HG03103 (cell line): Measurements from ENCODE around the gene SCAMP3.

Experiments
- ATAC-seq: cut with Tn5 transposase; IDR thresholded peaks from one replicate; pipeline ENCODE4 v1.9.1; 2021; ENCODE audit warnings: low read depth; ENCODE audit not compliant: unreplicated experiment

SCAMP3 gene

DNA sequence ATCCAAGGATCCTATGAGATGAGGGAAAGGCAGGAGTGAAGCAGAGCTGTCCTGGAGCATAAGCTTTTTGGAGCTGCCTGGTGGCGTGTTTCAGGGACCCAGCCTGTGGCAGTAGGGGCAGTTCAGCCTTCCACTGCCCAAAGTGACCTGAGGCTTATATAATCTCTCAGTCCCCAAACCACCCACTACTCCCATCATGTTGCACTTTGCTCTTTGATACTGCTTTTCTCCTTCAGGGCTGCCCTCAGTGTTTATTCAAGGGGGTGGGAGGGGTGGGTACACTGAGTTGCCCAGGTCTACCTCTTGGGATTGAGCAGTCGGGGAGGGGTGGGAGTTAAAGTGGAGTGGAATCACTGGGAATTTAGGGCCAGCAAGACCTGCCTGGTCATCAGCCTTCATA lies 24.4 kb upstream of the SCAMP3 start:
- no peak for ATAC-seq

DNA sequence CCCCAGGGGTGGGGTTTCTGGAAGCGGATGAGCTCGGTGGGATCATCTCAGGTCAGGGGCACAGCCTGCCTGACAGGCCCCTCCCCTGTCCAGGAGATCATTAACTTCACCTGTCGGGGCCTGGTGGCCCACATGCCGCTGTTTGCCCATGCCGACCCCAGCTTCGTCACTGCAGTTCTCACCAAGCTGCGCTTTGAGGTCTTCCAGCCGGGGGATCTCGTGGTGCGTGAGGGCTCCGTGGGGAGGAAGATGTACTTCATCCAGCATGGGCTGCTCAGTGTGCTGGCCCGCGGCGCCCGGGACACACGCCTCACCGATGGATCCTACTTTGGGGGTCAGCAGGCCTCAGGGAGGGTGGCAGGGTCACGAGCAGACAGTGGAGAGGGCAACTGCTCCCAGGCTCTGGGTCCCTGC lies 23.5 kb upstream of the SCAMP3 start:
- no peak for ATAC-seq

DNA sequence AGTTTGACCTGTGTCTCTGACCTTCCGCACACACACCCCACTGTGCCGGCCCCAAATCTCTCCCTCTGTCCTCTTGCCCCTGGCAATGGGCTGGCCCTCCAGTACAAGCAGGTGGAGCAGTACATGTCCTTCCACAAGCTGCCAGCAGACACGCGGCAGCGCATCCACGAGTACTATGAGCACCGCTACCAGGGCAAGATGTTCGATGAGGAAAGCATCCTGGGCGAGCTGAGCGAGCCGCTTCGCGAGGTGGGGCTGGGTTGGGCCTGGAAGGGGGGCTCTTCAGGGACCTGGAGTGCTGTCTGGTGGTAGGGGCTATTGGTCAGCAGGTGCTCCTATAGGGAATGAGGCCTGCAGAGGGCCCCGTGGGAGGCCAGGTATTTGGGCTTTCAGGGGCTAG lies 22.9 kb upstream of the SCAMP3 start:
- ATAC-seq: no peak

DNA sequence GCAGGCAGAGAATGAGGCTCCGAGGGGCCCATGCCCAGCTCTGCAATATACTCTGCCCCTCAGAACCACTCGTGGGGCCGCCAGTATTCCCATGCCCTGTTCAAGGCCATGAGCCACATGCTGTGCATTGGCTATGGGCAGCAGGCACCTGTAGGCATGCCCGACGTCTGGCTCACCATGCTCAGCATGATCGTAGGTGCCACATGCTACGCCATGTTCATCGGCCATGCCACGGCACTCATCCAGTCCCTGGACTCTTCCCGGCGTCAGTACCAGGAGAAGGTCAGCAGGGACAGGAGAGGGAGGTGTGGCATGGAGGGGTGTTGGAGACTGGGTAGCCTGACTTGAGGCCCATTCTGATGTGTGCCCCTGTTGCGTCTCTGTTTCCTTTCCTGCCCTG lies 22.3 kb upstream of the SCAMP3 start:
- ATAC-seq: no peak

DNA sequence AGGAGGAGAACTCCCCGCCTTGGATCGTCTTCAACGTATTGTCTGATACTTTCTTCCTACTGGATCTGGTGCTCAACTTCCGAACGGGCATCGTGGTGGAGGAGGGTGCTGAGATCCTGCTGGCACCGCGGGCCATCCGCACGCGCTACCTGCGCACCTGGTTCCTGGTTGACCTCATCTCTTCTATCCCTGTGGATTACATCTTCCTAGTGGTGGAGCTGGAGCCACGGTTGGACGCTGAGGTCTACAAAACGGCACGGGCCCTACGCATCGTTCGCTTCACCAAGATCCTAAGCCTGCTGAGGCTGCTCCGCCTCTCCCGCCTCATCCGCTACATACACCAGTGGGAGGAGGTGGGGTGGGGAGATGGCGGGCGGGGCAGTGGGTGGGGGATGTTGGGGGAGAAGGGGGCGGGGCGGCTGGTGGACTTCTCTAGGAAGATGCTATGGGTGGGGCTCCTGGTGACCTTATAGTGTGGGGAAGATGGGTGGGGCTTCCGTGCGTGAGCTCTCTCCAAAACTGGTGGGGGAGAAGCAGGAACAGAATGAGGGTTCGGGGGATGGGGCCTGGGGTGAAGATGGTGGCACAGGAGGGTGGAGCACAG lies 20.4 kb upstream of the SCAMP3 start:
- no peak for ATAC-seq

DNA sequence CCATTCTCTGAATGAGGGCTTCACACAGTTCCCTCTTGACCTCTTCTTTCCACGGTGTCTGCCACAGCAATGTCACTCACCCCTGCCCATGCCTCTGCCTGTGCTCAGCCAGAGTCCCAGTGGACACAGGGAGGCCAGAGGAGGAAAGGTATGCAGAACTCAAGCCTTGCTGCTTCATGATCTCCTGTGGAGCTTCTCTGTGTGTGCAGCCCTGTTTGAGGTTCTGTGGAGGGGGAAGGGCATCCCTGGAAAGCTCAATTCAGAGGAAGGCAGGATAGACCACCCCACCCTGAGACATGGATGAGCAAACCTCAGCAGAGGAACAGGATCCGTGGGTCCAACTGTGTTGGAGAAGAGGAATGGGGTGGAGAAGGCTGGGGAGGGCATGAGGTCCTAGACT lies 17.1 kb upstream of the SCAMP3 start:
- no peak for ATAC-seq

DNA sequence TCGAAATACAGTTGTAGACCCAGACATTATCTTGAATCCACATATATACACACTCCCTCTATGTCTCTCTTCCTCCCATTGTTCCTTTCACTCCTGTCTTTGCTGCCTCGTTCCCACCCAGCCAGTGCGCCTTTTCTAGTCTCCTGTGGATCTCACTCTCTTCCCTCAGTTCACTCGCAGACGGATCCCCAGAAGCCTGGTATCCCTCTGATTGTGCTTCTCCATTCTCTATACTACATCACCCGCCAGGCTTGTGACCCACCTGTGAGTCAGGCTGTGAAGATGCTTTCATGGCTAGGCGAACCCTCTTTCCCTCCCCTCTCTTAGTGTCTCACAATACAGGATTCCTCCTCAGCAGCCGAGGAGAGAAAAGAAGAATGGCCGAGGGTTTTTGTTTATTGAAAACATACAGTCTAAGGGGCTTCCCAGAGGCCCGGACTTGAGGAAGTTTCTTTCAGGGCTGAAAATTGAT lies 16.6 kb upstream of the SCAMP3 start:
- ATAC-seq: no peak

DNA sequence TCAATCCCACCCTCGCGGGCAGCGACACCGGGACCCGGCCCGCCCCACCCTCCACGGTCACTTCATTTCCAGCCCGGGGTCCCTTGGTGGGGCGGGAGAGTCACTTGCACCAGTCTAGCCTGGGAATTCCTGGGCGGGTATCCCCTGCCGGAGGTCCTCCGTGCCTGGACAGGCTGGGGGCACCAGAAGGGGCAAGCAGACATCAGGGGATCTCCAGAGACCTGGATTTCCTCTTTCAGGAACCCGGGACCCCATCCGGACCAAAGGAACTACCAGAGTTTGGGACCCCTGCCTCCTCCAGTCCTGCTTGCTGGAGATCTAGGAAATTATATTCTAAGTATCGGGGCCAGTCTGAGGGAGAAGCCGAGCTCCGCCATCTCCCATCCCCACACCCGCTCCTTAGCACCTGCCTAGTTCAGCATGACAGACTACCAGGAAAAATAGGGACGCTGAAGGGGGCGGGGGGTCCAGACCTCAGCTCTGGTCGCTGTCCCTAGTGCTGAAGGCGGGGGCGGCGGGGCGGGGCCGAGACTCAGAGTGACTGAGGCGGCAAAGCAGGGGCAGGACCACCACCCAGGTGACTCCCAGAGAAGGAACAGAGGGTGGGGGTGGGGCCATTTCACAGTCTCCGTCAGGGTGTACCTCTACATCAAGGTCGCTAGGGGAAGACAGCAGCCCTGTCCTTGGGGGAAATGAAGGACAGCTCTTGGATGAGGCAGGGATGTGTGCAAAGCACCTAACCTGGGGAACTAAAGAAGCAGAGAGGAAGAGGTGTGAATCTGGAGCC lies 15.9 kb upstream of the SCAMP3 start:
- ATAC-seq: no peak

DNA sequence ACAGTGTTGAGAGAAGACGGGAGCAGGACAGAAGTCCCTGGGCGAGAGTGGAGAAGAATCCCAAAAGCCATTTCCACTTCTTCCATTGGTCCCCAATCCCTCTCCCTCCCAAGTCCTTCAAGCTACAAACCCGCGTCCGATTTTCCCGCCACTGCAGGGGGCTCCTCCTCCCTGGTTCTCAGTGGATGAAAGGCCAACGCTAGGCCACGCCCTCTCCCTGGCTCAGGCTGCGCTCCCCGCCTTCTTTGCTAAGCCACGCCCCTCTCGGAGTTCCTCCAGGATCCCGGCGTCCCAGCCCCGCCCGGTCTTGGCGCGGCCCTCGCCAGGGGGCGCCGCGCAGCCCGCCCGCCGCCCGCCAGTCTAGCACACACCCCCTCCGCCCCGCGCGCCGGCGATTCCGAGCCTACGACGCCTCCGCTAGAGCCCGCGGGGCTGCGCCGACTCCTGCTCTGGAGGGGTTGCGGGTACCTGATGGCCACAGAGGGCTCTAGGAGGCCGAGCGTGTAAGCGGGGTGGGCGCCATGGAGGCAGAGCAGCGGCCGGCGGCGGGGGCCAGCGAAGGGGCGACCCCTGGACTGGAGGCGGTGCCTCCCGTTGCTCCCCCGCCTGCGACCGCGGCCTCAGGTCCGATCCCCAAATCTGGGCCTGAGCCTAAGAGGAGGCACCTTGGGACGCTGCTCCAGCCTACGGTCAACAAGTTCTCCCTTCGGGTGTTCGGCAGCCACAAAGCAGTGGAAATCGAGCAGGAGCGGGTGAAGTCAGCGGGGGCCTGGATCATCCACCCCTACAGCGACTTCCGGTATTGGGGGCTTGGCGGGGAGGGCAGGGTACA lies 15.1 kb upstream of the SCAMP3 start, which contains the start of gene HCN3:
Gene HCN3 (plus strand): TSS at position 394 of the 832 bp plus-strand sequence. CDS start 128 bp downstream, at position 522.
- ATAC-seq: peak; percentile 46

DNA sequence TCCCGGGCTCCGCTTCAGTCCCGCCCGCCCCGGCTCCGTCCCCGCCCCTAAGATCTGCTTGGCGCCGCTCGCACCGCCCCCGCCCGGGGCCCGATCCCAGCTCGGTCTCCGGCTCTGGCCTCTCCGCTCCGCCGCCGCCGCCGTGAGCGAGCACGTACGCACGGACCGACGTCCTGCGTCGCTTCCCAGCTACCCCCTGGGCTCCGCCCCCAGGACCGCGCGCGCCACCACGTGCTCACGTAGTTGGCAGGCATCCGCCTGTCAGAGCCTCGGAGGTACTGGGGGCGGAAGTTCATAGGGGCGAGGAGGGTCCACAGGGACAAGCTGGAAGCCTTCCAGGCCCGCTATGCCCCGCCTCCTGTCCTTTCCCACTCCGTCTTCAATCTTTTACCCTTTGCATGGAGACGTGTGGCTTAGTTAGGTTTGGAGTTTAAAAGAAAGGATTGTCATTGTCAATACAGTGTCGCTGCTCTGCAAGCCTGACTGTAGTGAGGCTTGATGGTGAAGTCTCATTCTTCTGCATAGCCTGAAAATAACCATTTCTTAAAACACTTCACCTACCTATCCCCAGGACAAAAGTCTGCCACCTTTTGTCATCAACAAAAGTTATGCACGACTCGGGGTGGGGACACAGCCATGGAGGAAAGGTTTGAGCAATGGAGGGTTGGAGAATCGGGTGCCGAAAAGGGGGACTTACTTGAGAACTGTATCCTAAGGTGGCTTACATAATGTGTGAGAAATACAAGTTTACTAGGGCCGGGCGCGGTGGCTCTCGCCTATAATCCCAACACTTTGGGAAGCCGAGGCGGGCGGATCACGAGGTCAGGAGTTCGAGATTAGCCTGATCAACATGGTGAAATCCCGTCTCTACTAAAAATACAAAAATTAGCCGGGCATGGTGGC lies 11.4 kb upstream of the SCAMP3 start, which contains the start of gene CLK2:
Gene CLK2 (minus strand): TSS at position 162 of the 903 bp plus-strand sequence. CDS start 2,527 bp downstream, outside the sequence.
- ATAC-seq: peak; percentile 46

DNA sequence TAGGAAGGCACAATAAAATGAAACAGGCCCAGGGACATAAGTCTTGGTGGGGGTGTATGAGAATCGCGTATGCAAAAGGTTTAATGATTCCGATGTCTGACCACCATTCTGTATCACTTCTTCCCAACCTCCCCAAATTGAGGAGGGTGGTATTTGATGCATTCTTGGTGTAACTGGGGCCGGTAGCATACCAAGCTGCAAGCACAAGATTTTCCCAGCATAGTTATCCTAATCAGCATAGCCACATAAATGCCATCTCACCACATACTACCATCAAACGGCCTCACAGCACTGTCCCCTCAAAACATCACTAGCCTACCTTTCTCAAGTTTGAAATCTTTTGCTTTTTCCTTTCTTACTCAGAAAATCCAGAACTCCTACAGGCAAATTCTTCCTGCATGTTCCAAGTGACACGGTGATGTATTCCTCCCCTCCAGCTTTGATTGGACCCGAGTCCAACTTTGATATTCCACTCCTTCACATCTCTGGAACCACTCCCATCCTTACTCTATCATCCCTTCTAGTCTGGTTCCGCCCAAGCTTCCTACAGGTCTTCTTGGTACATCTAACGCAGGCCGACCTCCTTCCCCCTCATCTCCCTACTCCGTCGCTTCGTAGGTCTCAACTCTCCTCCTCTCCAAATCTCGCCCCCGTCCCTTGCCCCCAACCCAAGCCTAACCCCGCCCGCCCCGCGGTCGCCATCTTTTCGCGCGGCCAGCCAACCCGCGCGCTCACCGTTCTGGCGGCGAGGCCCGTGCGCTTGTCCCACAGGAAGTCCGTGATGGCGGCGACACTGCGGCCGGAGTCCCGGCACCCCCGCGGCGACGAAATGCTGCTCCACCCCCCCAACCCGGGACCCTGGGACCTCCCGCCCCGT lies 10.5 kb upstream of the SCAMP3 start:
- peak; percentile 34 for ATAC-seq

DNA sequence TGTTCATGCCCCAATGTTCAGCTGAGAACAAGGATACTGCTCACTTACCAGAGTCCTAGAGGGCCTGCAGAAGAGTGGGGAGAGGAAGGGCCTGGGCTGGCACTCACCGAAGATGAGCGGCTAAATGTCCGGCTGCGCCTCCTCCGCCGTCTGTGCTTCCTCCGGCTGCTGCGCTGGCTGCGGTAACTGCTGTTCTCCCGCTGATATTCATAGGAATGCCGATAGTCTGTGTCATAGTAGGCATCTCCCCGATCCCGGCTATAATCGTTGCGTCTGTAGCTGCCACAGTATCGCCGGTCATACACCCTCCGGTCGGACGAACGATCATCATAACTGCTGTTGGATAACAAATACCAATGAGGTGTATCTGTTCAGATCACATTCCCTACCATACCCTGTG lies 7.2 kb upstream of the SCAMP3 start:
- no peak for ATAC-seq

DNA sequence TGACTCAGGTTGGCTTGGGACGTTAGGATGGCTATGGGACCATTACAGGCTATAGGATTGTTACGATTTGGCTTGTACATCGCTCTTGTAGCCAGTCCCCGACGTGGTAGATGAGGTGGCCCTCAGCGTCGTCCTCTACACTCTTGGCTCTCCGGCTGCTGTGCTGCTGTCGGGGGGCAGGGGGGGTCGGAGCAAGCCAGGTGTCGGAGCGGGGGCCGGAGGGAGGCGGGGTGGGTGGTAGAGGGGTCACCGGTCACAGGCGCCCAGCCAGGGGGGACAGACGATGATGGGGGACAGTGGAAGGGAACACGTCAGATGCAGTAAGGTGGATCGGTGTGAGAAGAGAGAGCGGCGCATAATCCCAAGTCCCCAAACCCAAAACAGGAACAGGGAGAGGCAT lies 6.5 kb upstream of the SCAMP3 start:
- ATAC-seq: no peak

DNA sequence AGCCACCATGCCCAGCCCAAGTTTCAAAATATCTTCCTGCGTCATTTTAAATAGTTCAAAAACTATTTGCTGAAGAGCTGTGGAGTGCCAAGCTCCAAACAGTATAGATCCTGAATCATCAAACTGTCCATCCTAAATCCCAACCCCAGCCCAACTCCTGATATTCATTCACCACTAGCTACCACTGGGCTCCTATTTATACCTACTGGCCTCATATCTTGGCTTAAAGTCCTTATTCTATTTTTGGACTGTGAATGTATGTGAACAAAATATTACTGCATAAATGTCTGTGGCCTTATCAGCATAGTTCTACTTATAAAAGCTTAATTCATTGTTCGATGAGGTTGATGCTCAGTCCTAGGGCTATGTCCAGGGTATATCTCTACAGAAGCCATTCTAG lies 5.2 kb upstream of the SCAMP3 start:
- ATAC-seq: no peak

DNA sequence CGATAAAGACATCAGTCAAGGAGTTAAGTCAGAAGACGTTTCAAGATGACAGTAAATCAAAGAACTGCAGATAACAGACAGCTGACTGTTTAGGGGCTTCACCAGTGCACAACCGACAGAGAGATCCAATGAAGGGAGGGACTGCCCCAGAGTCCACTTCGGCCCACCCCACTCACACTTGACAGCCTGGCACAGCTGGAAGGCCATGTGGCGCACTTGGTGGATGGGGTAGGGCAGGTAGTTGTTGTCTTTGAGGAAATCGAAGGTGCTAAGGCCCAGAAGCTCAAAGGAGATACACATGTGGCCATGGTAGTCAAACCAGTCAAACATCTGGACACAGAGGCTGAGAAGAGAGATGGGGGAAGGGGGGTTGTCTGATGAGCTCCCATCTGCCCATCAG lies 4.4 kb upstream of the SCAMP3 start:
- ATAC-seq: no peak

DNA sequence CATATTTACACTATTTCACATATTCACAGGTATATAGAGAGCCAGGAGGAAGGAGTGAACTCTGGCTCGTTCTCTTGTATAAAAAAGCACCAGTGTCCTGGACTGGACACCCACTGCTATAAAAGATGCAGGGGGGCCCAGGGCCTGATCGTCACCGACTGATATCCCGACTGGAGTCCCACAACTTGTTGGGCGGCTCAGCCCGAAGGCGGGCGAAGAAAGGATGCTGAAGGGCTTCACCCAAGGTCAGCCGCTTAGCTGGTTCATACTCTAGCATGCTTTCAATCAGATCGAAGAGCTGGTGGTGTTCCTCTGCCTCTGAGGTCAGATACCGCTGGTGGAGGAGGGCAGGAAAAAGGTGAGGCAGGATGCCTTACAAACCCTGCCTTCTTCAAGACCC lies 907 bp upstream of the SCAMP3 start:
- ATAC-seq: no peak

DNA sequence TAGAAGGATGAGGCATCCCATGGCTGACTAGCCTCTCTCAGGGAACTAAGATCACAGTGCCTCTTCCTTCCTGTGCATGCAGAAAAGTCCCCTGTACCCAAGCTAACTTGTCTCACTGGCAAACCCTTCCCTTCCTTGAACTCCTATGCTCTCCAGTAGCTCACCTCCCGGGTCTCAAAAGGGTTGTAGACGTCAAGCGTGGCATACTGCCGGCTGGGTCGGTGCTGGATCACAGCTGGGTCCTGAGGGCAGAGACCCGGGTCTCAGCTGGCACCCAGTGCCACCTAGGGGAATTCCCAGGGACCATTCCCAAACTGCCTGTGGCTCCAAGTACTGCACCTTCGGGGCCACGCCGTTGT lies 688 bp downstream of the SCAMP3 start:
- no peak for ATAC-seq

DNA sequence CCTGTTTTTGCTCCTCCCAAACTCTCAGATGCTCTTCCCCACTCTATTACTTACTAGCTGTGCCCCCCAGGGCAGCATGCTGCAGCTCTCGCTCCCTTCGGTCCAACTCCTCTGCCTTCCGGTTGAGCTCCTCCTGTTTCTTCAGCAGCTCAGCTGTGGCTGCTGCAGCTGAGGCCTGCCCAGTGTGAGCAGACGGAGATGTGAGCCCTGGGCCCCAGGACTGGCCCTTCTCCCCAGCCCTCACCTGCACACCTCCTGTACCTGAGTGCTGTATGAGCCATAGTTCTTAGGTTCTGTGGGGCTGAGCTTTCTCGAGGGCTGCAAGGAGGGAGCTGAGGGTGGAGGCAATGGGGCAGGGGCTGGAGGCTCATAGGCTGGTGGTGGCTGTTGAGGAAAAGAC lies 1.9 kb downstream of the SCAMP3 start:
- ATAC-seq: no peak
